NK-92 treated with Interleukin-12 subunit alpha and Interleukin-12 subunit beta, amount 100 ng/mL, for 24 hours (cell line): Measurements from ENCODE around the gene CDH24.
"Not testable (repeated sequence)": the region's sequence is repeated elsewhere in the genome, so short reads cannot be mapped to it uniquely, and the experiment has no call there.

ENCODE experiments used
- DNase-seq: peaks from one replicate; lab custom pipeline; 2025; lab: John Stamatoyannopoulos, UW

CDH24 gene

DNA sequence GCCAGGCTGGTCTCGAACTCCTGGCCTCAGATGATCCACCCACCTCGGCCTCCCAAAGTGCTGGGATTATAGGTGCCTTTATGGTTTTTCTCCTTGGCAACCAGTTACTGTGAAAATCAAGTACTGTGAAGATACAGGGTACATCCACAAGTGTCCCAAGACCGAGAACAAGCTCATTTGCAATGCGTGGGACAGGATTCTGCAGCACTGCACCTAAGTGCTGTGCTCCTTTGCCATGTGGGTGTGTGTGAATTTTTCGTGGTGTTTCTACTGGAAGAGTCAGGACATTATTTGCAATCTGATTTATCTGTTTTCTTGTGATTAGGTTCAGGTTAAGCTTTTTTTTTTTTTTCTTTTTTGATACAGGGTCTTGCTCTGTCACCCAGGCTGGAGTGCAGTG, 40.2 kb downstream of the CDH24 start:
- no peak for DNase-seq

DNA sequence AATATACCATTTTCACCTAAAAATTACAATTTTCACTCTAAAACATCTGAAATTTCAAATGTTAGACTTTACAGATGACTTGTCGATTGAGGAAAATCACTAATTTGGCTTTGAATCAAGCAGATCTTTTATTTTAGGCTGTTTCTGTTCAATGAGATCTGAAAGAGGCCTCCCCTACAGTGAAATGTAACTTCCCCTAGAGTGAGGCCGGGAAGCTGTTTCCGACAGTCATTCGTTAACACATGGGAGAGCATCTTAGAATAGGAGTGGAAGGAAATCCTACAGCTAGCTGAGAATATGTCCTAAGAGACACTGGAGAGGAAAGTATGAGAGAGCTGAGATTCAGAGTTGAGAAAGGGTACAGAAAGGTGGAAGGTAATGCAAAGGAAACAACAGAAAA, 41.7 kb downstream of the CDH24 start:
- no peak for DNase-seq

DNA sequence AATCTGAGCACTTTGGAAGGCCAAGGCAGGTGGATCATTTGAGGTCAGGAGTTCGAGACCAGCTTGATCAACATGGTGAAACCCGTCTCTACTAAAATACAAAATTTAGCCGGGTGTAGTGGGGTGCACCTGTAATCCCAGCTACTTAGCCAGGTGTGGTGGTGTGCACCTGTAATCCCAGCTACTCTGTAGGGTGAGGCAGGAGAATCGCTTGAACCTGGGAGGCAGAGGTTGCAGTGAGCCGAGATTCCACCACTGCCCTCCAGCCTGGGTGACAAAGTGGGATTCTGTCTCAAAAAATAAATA, 43.6 kb downstream of the CDH24 start:
- DNase-seq = not testable (repeated sequence)

DNA sequence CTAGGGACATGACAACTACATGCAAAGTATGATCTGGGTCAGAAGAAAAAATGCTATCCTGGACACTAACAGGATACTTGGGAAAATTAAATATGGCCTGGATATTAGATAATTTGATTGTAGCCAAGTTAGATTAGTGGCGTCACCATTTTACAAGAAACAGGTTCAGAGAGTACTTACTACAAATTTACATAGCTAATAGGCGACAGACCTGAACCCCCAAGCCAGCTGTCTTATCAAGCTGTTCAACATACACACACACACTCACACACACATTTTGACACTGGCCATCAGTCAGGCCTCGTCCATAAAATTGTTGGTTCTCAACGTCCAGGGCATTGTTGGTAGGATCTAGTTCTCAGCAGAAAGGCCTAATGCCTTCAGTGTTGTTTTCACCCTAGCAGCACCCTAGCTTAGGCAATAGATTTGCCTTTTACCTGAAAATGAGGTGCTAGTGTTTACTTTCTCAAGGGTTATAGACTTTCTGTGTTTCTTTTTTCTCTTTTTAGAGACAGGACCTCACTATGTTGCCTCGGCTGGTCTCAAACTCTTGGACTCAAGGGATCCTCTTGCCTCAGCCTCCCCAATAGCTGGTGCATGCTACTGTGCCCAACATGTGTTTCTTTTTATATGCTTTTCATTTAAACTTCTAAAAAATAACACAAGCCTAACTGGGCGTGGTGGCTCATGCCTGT, 44.1 kb downstream of the CDH24 start:
- DNase-seq = no peak

DNA sequence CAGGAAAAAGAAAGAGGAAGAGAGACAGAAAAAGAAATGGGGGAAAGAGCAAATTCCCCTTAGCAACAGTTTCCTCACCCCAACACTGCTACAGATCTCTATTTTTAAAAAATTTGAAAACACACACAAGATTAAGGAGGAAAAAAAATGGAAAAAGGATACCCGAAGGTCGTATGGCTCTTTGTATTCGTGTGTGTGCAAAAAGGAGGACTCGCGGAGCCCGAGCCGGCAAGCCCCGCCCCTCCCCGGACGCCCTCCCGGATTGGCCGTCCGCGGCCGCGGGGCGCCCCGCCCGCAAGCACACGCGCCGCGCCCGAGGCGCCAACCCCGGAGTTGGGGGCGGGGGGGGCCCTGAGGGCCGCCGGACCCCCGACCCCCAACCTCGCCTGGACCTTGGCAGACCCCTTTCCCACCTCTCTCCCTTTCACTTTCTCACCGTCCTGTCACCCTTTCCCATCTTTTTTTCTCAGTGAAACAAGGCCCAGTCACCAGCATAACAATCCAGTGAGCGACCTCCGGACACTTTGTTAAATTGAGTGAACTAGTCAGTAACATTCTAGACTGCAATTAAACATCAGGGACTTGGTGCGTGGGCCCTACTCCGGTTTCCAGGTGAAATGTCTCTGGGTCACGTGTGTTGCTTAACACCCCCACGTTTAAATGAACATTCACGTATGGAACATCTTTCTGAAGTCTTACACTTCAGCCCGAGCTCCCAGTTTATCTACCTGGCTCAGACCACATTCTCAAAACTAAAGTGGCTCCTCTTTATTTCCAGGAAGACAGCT, 47.2 kb downstream of the CDH24 start, which contains the start of gene C14orf93:
Gene C14orf93, minus strand, starts transcription at position 205 of the 788 bp plus-strand sequence. CDS start 11,120 bp downstream, outside the sequence.
- DNase-seq = peak; percentile 77

DNA sequence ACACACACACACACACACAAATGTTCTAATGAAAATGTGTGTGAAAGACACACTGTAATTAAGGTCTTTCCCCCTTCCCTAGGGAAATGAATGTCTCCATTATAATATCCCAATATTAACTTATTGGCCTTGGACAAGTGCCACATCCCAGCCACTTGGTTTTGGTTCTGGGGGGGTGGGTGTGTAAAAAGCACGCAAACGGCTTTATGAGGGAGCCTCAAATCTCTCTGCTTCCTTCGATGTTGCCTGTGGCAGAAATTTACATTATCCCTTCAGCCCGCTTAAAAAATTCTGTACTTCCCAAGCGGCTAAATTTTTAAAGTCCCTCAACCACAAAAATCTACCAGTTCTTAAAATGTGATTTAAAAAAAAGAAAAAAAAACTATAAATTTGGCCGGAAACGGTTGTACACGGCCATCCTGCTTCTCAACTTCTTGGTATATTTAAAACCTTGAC, 47.8 kb downstream of the CDH24 start:
- no peak for DNase-seq

DNA sequence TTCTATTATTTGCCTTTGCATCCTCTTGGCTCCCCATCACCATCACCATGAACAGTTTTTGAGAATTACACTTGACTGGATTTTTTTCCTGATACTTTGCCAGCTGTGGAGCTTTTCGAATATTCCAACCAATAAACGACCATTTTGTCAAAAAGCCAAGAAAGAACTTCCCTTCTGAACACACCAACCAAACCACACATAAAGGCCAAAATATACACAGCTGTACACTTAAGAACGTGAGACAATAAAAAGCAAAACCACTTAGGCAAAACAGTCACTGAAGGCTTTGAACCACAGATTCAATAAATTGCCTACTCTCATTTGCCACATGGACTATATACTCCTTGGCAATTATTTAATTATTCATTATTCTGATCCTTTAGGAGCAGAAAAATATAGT, 48.5 kb downstream of the CDH24 start:
- DNase-seq = no peak

DNA sequence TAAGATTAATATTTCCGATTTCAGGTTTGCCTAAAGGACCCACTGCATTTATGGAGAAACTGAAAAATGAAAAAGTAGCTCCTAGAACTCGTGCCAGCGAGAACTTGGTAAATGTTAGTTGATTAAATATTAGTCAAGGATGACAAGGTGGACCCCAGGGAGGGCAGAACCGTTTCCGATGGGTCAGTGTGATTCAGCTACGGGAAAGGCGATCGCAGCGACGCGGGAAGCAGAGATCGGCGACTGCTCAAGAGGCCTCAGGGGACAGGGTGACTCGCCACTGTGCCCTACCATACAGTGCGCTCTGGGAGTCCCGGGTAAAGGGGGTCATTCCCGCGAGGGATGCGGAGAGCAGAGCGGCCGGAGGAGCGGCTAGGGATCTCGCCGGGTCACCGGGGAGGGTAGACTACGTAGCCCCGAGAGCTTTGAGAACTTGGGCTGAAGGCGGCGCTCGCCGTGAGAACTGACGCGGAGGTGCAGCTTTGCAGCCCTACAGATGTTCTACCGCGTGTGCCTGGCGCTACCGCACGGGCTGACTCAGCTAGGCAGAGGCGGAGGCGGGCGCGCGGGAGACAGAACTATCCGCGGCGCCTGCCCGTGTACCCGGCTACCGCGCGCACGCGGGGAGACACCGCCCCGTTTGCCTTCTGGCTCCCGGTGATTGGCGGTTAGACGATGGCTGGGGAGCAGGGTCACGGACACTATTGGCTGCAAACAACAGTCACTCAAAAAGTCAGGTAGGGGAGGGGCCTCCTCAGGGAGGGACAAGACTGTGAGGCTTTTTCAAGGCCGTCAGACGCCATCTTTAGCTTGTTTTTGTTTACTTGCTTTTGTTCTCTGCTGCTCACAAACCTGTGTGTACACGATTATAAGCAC, 50.5 kb downstream of the CDH24 start:
- peak; percentile 95 for DNase-seq

DNA sequence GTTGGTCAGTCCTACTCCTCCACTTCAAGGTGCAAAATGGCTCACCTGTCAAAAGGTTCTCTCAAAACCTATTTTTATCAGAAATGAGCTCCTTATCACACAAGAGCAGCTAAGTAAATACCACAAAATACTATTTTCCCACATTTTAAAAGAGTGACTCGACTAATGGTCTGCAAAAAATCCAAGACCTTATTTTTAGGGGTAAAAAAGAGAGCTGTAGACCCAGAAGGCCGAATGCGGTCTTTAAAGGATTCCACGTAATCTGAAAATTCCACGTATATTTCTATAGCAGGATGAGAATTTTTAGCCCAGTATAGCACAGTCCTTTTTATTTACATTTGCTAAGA, 51.2 kb downstream of the CDH24 start:
- DNase-seq = no peak

DNA sequence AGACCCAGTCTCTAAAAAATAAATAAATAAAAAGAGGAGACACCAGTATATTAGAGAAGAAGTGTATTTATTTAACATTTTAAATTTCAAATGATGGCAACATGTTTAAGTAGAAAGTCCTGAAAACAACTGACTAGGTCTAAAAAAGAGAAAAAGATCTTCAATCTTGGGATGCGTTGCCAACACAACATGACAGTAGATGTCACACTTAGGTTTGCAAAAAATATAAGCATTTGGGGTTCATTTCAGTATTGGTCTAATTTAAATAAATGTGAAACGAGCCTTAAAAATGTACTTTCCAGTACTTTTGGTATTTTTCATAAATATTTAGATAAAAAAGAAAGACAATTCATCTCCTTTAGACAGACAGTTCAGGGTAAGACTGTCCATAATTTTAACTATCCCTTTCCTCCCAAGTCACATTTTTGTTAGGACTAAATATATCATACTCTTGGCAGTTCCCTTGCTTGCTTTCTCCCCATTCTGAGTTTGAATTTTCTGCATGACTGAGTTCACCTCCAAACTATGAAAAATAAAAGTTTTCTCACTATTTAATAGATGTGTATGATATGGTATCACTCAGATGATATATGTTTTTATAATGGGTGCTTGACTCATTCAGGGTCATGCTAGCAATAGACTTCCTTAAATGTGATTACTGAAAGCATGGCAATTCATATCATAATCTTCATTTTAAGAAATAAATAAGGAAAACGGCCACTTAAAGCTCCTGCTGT, 51.7 kb downstream of the CDH24 start:
- DNase-seq = no peak

DNA sequence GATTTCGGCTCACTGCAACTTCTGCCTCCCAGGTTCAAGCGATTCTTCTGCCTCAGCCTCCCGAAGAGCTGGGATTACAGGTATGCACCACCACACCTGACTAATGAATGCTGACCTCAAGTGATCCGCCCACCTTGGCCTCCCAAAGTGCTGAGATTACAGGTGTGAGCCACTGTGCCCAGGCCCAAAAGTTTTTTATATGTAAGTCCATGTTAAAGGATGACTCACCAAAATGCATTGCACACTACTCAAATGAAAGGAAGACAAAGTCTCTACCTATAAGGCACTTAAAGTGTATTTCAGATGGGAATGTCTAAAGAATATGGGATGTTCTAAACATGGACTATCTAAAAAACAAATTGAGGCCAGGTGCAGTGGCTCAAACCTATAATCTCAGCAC, 53.0 kb downstream of the CDH24 start:
- not testable (repeated sequence) for DNase-seq

DNA sequence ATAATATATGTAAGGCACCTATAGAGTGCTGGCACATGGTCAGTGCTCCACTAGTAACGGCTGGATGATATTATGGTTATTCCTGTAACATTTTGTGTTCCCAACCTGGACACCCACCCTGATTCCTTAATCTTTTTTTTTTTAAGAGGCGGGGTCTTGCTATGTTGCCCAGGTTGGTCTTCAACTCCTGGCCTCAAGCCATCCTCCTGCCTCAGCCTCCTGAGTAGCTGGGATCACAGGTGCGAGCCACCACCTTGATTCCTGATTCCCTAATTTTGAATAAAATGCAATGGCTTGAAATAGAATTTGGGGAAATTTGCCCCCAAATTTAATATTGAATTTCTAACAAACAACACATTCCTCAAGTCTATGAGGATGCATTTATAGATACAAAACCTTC, 54.7 kb downstream of the CDH24 start:
- DNase-seq = no peak

DNA sequence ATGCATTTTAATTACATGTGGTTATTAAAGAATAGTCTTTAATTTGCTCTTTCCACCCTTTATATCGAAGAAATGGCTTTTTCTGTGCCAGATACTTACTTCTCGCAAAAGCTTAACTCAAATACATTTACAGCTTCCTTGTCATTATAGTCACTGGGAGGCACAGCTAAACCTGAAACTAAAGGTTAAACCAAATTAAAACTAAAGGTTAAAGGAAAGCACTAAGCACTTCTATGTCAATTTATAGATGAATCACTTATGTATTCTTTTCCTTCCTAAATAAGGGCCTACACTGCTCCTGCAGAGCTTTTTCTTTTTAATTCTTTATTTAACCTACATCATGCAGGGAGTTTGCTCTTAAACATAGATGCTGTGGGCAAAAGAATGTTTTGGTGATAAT, 56.5 kb downstream of the CDH24 start:
- no peak for DNase-seq

DNA sequence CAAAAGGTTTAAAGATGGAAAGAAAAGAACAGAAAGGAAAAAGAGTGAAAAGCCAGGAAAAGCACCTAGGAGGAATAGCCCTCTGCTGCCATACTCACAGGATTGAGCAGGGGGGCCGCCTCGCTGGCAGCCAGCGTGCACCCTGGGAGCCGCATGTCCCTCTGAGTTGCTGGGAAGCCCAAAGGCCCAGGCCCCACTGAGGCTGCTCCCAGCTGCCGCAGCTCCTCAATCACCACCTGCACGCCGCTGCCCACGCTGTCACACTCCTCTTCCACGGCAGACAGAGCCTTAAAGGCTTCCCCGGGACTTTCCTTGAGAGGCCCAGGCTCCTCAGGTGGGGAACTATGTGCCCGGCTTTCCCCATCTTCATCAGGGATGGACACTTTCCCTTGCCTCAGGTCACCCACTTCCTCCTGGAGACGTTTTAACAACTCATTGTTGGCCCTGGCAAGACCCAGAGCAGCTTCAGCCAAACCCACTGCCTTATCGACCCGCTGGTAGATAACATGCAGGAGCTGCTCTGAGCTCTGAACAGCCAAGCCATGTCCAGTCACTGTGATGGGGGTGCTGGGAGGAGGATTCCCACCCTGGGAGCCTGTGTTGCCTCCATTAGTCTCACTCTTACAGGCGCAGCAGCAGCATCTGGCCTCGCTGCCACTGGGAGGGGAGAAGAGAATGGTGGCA, 58.8 kb downstream of the CDH24 start:
- DNase-seq = no peak

DNA sequence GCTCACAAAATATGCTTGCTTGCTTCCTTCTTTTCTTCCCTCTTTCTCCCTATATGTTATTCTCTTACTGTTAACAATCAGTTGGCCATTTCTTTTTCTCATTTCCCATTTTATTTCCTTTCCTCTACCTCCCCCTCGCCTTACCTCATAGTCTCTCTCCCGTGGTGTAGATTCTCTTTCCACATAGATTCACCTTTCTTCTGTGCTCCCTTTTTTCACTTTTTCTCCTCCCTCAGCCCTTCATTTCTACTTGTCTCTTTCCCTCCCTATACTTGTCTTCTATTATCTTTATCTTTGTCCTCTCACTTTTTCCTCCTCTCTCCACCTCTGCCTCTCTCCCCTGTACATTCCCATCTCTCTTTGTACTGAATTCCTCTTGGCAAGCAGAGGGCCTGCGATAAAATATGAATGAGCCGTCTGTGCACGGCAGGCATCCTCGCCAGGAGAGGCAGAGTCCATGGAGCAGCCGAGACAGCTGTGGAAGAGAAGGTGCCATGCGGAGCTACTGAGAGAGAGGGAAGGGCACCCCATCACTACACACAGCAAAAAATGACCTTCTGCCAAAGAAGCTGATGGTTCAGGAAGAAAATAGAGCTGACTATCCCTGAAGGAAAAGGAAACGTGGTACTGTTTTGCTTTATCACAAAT, 59.5 kb downstream of the CDH24 start:
- no peak for DNase-seq
